ENCODE data around the gene NKAIN4.

The NKAIN4 gene

DNA sequence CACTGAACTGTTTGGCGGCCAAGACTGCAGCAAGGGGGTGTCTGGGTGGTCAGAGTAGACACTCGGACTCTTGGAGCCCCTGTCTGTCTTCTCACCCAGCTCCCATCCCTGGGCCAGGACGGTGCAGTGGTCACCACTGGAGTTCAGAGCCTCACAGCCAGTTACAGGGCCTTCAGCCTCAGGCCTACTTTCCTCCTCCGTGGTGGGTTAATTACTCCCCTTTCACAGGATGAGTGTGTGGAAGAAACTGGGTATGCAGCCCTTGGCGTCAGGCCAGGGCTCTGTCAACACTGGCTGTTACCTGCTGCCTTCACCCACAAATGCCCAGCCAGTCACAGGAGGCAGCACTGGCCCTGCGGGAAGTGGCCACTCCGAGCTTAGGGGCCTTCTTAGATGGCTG is 36.6 kb downstream of the NKAIN4 start:
- no peak for DNase-seq

DNA sequence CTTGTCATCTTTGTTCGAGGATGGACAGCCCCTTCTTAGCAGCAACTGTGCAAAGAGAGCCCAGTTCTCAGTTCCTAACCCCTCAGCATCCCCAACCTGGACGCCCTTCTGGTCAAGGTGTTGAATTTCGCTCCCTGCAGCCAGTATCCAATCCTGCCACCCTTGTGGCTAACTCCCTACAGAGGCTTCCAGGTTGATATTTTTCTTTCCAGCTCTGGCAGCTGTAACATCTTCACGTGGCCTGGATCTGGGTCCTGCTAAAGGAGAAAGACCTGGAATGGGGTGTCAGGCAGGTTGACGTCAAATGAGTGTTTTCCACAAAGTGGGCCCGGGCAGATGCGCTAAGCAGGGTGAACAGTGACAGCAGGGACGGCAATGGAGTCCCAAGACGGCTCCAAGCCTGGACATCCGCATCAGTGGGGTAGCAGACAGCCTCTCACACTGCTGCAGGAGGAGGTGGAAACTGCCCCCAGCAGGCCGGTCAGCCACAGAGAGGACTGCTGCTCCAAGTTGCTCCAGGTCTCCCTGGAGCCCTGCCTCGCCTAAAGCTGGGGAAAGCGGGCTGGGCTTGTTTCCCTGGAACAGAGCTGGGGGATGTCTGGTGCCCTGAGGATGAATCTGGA is 37.3 kb downstream of the NKAIN4 start:
- no peak for DNase-seq

DNA sequence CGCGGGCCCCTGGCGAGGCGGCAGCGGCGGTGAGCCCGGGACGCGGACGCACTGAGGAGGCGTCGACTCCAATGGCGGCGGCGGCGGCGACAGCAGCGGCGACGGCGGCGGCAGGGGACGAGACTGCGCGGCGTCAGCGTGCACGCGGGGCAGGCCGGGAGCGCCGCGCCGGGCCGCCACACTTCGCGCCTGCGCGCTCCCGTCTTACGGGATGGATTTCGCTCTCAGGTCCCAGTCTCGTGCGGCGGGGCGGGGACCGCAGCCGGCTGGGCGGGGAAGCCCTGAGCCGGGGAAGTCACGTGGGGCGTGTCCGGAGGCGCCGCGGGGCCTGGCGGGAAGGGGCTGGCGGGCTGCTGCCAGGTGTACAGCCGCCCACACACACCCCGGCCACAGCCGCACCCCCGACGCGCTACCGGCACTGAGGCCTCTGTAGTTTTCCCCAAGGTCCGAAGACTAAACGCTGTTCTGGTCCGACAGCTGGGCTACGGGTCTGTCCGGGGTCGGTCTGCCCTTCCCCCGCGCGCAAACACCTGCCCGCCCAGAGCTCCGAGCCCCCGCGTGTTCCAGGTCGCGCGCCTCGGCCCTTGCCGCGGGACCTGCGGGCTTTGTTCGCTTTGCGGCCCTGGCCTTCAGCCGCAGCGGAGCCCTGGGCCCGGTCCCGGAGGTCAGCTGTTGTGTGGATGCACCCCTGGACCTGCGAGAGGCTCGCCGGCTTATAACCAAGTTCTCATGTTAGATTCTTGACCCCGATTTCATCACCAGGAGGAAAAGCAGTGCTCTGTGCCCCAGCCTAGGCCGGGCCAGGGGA is 38.0 kb downstream of the NKAIN4 start, which contains the start of gene YTHDF1:
YTHDF1 (minus strand) TSS at position 91 of the 808 bp plus-strand sequence. CDS start 239 bp downstream, outside the sequence.
- DNase-seq: peak; percentile 98

DNA sequence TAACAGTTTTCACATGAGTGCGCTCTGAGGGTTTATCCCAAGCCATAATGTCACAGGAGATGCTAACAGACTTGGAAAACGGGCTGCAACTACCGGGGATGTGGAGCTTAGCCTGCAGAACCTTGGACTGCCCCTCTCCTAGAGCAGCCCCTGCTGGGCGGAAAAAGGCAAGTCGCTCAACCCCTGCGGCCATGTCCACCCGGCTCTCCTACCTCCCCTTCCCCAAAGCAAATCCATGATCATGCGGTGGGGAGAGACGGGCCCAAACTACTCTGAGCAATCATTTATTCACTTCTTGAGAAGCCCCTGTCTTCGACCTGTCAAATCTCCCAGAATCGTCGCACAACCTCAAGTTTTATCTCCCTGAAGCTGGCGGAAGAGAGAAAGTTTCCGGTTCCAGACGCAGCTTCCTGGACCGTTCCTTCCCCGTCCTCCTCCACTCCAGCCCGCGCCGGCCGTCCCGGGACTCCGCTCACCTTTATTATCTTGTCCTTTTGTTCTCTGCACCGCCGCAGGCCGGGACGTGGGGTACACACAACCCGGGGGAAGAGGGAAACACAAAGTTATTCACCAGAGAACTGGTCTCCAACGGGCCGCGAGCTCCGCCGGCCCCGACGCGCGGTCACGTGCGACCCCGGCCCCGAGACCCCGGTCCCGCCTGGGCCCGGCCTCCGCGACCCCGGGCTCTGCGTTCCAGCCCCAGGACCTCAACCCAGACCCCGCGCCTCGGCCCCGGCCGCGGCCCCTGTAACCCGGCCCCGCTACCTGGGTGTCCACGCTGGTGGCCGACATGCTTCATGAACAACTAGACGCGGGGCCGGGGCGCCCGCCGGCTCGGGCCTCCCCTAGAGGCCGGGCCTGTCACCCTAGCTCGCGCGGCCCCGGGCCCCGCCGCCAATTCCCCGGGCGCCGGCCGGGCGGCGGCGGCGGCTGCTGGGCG is 38.9 kb downstream of the NKAIN4 start:
- DNase-seq: peak; percentile 50

DNA sequence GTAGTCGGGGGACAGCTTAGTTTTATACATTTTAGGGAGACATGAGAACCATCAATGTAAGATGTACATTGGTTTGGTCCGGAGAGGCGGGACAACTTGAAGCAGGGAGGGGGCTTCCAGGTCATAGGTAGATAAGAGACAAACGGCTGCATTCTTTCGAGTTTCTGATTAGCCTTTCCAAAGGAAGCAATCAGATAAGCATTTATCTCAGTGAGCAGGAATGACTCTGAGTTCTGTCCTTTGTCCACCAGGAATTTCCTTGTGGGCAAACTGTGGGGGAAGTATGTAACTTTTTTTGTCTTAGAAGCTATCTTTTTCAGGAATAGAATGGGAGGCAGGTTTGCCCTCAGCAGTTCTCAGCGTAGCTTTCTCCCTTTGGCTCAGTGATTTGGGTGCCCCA is 39.7 kb downstream of the NKAIN4 start:
- DNase-seq: no peak

DNA sequence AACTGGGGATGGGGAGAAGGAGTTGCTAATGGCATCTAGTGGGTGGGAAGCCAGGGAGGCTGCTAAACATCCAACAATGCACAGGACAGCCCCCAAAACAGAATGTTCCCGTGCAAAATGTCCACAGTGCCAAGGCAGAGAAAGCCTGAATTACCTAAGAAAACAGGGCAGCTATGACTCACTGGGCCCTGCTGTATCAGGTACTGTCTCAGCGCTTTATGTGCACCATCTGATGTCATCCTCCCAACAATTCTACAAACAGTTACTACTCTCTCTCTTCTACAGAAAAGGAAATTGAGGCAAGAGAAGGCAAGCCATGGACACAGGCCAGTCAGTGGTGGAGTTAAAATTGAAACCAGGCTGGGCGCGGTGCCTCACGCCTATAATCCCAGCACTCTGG is 41.5 kb downstream of the NKAIN4 start:
- no peak for DNase-seq

DNA sequence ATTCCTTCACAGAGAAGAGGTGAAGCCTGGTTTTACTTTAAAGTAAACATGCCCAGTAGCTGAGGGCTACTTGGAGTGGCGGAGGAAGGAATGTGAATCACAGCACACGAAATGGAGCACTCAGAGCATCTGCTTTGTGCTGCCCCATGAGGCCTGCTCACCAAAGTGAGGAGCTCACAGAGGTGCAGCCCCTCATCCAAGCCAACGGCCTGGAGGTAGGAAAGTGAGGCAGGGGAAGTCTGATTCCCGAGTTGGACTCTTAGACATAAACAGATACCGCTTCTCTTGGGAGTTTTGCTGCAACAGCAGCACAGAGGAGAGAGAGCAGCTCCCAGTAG is 41.9 kb downstream of the NKAIN4 start:
- no peak for DNase-seq

DNA sequence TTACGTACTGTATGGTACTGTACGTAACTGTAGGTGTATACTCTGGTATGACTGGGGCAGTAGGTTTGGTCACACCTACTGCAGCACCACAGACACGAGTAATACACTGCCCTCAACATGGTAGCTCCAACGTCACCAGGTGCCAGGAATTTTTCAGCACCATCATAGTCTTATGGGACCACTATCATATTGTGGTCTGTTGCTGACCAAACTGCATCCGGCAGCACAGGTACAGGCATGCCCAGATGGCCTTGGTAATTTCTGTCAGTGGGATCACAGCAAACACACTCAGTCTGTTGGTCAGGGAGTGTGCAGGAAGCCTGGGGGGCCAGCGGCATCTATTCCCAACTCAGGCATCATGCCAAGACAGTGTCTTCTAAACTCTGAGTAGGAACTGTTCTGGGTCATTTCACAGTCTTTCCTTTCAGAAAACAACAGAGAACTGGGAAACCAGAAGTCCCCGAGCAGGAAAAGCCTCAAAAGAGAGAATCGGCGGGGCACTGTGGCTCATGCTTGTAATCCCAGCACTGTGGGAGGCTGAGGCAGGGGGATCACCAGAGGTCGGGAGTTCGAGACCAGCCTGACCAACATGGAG is 44.2 kb downstream of the NKAIN4 start:
- DNase-seq: no peak

DNA sequence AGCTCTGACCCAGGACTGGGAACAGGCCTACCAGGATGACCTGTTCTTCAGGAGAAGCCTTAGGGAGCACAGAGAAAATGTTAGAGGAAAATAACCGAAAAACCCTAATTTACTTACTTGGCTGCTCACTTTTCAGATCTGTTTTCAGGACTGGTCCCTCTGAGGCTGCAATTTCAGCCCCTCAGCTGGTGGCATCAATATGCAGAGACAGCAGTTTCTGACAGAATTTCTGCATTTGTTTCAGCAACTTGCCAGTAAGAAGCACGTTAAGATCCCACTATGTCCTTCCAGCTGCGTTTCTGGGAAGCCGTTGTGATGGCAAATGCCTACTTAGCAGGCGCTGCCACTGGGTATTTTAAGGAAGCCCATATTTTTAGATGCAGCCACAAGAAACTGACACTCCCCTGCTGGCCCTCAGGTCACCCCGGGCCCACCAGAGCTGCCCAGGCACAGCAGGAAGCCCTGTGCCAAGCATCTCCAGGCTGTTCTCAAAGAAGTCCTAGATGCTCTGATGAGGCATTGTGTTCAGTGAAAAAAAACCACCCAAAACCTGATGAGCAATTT is 45.8 kb downstream of the NKAIN4 start:
- no peak for DNase-seq

DNA sequence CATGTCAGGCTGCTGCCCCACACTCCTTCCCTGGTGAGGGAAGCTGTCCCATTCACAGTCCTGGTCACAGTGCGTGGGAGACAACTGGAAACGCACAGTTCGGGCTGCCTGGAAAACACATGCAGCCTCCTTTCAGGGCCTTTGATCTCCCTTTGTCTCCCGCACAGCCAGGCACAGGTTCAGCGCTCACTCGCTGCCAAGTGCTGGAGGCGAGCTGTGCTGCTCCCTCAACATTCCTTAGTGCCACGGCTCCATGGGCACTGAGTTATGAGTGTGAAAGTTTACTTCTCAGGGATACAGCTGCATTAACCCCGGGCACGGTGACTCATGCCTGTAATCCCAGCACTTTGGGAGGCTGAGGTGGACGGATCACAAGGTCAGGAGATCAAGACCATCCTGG is 47.4 kb downstream of the NKAIN4 start:
- no peak for DNase-seq

DNA sequence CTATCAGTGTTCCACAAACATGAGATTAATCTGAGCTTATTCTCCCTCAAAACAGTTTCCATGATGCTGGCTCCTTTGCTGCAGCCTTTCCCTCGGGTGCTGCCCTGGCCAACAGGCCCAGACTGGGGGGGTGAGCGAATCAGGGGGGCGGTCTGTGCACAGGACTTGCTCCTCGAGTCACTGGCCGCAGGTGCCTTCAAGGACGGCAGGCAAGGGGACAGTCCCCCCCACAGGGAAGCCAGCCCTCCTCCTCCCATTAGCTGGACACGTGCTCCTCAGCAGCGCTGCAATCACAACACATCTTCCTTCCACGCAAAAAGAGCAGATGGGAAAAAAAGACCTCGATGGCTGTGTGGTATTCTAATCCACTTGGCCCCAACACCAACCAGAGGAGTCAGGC is 48.4 kb downstream of the NKAIN4 start:
- DNase-seq: no peak

DNA sequence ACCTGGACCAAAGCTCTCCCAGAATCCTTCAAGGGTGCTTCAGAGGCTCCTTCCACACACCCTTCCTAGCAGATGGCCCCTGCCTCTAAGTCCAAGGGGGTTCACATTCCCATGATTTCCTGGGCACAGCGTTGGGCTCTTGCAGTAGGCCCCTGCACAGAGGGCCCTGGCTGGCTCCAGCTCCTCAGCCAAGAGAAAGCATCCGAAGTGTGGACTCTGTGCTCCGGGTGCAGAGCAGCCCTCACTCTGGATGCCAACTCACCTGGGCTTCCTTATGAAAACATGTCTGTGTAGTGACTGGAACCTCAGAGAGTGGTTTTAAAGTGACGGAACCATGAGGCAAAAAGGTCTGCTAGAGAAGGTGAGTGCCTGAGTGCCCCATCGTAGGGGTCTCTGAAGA is 49.9 kb downstream of the NKAIN4 start:
- DNase-seq: no peak

DNA sequence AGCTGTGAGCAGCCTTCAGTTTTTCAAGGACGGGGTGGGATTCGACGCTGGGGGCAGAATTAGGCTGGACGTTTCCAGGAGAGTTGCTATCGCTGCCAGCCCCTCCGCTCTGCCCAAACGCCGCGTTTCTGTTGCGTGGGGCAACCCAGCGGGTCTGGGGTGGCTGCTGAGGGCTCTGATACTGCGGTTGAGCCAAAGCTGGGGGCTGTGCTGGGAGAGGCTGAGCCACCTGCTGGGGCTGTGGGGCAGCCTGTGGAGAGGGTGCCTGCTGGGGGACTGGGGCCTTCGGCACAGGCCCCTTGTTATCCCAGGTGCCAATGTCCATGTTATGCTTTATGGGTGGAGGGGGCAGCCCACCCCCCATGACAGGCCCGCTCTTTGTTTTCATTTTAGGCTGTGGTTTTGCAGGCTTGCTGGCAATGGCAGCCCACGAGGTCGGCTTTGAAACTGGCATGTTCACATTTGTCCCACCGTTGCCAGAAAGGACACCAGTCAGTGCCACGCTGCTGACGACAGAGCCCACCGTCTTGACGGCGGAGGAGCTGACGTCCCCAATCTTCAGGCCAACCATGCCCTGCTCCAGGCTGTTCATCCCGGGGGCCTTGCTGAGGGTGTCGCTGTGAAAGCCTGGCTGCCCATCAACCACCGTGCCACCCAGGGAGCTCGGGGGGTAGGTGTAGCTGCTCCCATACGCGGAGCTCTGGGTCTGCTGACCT is 51.3 kb downstream of the NKAIN4 start:
- no peak for DNase-seq

DNA sequence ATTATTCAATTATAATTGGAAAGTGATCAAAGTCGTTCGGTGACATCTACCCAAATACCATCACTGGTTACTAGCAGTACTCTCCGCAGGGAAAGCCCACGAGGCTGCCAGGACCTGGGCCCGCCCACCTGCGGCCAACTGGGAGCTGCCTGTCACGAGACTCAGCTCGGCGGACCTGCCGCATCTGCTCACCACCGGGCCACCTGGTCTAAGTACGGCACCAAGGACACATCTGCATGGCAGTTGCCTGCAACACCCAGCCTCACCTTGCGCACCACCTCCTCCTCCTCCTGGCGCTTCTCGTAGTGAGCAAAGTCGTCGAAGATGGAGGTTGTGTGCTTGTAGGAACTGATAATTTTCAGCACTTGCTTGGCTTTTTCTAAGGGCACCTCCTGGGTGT is 52.2 kb downstream of the NKAIN4 start:
- no peak for DNase-seq

DNA sequence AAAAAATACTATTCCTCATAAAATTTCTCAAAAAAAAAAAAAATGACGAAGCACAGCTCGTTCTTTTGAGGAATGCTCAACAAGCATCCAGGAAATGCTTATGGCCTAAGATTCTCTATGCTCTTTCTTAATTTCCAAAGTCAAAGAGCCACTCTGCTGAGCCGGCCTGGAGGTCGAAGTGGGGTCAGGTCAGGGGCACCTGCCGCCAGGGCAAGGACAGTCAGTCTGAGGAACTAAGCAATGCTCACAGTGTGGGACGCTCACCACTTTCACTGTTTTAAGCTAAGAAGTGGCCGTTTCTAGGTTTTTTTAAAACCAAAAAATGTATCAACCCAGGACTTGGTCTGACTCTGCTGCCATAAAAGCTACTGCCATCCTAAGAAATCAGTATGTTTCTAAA is 55.7 kb downstream of the NKAIN4 start:
- no peak for DNase-seq

DNA sequence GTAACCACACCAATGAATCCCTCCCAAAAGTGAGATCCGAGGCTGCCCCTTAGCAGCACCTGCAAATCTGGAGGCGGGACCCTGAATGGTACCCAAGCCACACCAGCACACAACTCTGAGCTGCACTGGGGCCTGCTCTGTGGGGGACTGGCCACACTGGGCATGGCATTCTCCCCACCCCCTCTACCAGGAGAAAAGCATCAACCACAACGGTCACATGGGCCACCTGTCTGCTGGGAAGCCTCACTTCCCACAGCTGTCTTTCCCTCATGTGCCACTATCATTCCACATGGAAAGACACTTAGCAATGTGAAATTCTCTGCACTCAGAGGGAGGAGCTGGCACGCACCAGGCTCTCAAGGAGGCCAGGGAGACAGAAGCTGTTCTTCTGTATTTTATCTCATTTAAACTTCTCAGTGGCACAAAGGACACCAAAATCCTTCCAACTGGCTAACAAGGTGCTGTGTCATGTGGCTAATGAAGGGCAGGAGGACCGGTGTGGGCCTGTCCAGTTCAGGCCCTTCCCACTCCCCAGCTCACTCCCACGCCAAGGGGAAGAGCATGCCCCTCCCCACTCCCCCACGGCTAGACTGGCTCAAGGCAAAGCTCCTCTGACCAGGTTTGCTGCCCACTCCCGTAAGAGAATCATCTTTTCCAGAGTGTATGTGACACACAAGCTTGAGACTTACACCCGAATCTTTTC is 57.3 kb downstream of the NKAIN4 start:
- no peak for DNase-seq

DNA sequence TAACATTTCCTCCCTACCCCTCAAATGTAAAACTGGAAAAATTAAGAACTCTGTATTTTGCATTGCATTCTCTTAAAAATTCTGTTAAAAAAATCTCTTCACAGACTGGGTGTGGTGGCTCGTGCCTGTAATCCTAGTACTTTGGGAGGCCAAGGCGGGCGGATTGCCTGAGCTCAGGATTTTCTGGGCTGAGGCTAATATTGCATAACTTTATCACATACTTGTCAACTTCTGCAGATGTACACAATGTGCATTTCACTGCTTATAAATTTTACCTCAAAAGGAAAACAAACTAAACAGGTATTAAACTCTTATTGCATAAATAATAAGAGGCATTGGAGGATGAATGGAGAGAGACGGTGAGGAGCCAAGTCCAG is 59.5 kb downstream of the NKAIN4 start:
- no peak for DNase-seq

DNA sequence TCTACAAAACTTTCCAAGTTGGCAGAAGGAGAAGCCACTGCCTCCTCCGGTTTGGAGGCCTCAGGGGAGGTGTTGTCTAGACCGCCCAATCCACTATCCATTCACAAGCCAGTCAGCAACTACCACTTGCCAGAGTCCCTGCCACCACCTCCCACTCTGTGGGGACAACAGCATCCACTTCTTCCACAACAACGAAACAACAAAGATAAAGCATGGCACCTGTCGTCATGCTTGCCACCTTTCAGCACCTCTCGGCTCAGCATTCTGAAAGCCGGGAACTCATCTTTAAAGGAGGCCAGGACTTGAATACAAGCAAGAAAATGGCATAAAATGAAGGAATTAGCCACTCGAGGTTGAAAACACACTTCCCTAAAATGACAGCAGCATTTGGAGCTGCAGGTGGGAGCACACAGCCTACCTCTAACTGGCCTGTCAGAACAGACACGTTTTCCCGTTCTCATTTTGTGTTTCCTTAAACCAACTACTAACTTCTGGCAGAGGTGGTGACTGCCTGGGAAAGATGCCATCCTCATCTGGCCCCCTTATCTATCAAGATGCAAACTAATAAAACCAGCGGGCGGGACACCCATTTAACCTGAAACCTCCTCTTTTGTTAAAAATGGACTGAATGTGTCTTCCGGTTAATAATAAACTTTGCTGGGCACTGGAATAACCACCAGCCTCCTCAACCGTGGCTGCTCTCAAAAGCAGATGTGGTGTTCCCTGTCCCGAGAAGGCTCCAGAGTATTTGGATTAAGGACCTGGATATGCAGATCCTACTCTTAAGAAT is 60.1 kb downstream of the NKAIN4 start:
- DNase-seq: no peak

DNA sequence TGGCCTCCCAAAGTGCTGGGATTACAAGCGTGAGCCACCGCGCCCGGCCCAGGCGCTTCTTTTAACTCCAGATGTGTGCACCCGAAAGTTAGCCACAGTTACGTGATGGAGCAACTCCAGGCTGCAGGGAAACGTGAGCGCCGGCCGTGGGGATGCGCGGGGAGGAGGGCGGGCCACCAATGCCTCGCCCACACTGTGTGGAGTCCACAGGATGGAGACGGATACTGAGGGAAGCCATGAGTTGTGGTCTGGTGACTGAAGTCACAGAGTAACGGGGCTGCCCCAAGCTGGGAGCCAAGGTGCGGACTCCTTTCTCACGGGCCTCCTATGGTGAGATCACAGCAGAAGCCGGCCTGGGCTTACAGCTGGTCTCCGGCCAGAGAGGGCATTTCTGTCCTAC is 61.5 kb downstream of the NKAIN4 start:
- DNase-seq: no peak

DNA sequence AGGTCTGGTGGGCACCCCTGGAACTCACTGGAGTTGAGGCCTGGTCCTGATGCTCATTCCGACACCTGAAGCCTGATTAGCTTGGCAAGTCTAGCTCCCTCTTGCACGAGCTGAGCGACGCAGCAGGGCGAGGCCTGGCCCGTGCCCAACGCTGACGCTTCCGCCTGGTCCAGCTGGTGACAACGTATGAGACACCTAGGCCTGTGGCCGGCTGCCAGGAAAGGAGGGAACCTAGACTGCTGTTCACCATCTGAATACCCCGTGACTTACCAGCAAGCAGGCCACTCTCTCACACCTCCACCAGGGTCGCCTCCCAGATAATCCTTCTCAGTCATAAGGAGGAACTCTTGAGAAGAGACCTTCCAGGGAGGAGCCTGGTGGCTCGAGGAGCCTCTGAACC is 62.9 kb downstream of the NKAIN4 start:
- no peak for DNase-seq

DNA sequence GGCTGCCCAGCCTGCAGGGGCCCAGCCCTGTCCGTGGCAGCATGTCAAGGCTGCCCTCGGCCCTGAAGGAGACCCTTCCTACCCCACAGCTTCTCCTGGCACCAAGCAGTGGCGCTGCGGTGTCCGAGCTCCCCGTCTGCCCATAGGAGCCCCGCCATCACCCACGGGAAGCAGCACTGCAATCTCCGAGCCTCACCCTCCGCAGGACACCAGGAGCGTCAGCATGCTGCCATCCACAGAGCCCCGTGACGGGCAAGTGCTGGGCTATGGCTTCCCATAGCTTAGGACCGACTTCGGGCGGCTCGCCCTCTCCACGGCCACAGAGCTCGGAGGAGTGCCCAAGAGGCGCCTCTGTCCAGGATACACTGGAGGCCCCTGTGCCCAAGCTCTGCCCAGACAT is 63.4 kb downstream of the NKAIN4 start:
- DNase-seq: no peak

Measured in suppressor macrophage treated with lipopolysaccharide for 4 hours (primary cell).